ENCODE measurements around the gene ZNF429.
"Not testable (repeated sequence)": the region's sequence is repeated elsewhere in the genome, so short reads cannot be mapped to it uniquely, and the experiment has no call there.

The ZNF429 gene

DNA sequence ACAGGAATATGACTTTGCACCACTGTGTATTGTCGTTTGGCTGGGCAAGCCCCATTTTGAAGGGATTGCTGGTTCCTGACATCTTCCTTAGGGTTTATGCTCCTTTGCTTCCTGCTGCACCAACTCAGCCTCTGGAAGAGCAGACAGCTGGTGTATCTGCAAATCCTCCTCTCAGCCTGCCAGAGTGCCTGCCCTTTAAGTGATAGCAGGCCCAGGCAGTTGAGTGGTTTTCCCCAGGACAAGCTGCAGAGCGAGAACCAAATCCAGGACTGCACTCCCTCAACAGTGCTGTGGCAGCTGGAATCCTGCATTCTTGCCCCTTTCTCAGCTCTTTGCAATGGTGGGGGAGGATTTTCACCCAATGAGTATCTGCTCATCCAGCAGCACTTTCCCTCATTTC is 85.5 kb downstream of the ZNF429 start:
- DNase-seq (ENCODE audit: low read depth), result no peak

DNA sequence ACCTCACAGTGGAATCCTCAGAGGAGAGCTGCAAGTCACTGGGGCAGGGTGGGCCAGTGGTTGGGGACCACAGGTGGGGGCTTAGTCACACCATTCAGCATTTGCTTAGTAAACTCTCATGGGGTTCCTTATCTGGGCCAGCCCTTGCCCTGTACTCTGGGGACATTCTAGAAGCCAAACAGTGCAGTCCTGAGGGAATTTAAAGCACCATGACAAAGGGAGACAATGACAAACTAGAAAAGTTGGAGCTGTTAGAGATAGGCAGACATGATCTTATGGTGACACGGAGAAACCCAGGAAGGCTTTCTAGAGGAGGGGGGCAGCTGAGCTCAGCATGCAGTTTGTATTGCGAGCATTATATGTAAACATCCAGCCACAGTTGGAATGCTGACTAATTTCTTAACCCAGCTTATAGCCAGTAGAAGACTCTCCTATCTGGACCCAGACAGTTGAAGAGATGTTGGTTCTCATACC is 87.6 kb downstream of the ZNF429 start:
- no peak for DNase-seq (ENCODE audit: low read depth)

DNA sequence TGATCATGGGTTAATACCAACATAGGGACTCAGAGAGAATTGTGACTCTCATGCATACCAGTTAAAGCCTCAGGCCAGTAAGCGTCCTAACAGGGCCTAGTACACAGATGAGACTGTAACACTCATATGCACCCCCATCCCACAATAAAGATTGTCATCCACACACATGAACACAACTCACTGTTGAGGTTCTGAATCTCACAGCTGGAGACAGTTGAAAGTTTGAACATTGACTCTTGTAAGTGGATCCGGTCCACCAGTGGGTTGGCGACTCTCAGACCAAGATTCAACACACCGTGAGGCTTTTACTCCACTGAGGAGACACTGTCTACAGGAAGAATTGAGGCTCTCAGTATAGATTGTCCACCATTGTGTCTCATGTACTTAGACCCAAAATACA is 88.1 kb downstream of the ZNF429 start:
- DNase-seq (ENCODE audit: low read depth), result no peak

DNA sequence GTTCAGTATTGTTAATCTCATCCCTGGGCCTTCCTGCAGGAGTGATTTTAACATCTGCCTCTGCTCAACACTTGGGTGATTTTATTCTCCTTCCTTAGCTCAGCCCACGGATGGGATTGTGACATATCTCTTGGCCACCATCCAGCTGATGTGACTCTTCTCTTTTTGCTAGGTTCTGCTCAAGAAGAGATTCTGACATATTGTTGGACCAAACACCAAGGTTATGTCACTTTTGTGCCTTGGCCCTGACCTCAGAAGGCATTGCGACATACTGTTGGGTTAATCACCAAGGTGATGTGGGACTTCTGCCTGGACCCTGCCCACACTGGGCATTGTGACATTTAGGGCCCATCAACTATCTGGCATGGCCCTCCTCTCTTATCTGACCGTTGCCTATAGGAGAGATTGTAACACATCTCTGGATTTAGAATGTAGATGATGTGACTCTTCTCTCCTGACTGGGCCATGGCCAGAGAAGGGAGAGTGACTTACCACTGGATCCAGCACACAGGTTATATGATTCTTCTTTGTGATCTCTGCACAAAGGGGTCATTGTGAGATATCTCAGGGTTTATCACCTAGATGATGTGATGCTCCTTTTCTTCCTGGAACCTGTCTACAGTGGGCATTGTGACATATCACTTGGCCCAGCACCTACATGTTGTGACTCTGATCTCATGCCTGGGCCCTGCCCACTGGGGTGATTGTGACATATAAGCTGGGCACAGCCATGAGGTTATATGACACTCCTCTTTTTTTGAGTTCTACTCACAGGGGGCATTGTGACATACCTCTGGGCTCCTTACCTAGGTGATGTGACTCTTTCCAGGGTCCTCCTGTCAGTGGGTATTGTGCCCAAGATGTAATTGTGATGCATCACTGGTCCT is 88.8 kb downstream of the ZNF429 start:
- DNase-seq (ENCODE audit: low read depth), result no peak

- no peak for DNase-seq (ENCODE audit: low read depth)
Measured at GRCh38 chr19:21595185-21595584, 89.8 kb downstream of the ZNF429 start.

GRCh38 chr19:21602082-21602658 is 96.8 kb downstream of the ZNF429 start:
- no peak for DNase-seq (ENCODE audit: low read depth)

DNA sequence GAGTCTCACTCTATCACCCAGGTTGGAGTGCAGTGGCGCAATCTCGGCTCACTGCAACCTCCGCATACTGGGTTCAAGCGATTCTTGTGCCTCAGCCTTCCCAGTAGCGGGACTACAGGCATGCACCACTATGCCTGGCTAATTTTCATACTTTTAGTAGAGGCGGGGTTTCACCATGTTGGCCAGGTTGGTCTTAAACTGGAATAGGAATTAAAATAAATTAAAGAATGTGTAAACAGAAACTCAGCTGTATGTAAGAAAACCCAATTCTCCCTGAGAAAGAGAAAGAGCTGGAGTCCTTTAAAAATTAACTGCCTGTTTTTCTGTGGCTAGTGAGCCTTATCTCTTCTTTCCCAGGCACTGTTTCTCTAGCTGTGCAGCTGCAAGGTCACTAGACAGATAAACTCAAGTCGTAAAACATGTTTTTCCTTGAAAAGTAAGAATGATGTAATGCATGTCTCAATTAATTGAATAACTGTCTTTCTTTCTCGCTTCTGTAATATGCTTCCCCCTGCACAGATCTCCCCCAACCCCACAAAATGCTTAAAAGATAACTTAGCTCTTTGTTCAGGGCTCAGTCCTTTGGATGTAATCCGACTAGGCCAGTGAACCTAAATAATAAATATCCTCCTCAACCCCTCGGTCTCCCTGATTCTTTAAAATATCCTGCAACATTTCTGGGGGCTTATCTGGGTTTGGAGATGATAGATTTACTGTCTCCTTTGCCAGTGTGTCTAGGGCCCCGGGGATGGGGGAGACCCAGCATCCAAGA is 97.4 kb downstream of the ZNF429 start:
- not testable (repeated sequence) for DNase-seq (ENCODE audit: low read depth)

- no peak for DNase-seq (ENCODE audit: low read depth)
Measured at GRCh38 chr19:21603431-21604231, 98.2 kb downstream of the ZNF429 start.

DNA sequence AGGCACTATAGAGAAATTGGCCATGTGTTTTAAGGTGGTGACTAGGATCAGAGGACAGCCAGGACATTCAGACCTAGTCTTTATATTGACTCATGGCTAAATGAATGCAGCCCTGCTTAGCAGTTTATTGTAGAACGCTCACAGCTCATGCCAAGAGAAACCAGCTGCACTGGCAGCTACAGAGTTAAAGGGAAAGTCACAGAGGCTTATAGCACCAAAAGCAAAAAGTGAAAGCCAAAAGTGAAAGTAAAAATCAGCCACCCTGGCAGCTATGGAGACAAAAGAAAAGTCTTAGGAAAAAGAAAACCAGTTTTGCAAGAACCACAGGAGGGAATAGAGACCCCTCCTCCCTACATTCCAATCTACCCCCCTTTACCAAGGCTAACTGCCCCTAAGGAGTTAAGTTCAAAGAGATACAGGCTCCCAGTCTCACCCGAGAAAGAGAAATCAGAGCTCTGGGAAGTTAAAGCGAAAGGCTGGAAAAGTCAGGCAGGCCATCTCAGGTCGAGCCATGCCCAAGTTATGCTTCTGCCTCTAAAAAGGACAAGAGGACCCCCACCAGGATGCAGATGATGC is 99.0 kb downstream of the ZNF429 start:
- DNase-seq (ENCODE audit: low read depth), result no peak
